Tibial nerve (tissue), 4 donors: ENCODE measurements around the gene ROBO1.

ENCODE experiments used
- EP300 ChIP-seq, 2 donors: sonication (generic); formaldehyde crosslinking; IDR thresholded peaks; one replicate each; pipeline ENCODE4 v1.6.1; 2017; ENCODE audit warnings: antibody characterized with exemption in 2 of 2, mild to moderate bottlenecking in 1 of 2
- POLR2A ChIP-seq, 2 donors: fragments of 450-650 bp; IDR thresholded peaks; one replicate each; pipeline ENCODE4 v1.6.1; 2017; ENCODE audit warnings: antibody characterized with exemption in 2 of 2, mild to moderate bottlenecking in 2 of 2, moderate library complexity in 2 of 2
- TF ChIP-seq, protein P1 (sequence below), 5 experiments: fragments of 200-600 bp in 3 of 5; fragments of 450-650 bp in 2 of 5; sonication (generic) in 3 of 5; IDR thresholded peaks; one replicate each; pipeline ENCODE4 v1.5.1; 2016 to 2019; ENCODE audit warnings: antibody characterized with exemption in 5 of 5, mild to moderate bottlenecking in 3 of 5, moderate library complexity in 2 of 5

- TF ChIP-seq, protein P1, sequence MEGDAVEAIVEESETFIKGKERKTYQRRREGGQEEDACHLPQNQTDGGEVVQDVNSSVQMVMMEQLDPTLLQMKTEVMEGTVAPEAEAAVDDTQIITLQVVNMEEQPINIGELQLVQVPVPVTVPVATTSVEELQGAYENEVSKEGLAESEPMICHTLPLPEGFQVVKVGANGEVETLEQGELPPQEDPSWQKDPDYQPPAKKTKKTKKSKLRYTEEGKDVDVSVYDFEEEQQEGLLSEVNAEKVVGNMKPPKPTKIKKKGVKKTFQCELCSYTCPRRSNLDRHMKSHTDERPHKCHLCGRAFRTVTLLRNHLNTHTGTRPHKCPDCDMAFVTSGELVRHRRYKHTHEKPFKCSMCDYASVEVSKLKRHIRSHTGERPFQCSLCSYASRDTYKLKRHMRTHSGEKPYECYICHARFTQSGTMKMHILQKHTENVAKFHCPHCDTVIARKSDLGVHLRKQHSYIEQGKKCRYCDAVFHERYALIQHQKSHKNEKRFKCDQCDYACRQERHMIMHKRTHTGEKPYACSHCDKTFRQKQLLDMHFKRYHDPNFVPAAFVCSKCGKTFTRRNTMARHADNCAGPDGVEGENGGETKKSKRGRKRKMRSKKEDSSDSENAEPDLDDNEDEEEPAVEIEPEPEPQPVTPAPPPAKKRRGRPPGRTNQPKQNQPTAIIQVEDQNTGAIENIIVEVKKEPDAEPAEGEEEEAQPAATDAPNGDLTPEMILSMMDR (IDR thresholded peaks at IDR 0.05), result no peak
- TF ChIP-seq POLR2A (IDR thresholded peaks at IDR 0.05) (no peak), EP300 (IDR thresholded peaks at IDR 0.05) (no peak)
Observed at GRCh38 chr3:78991656-78992055, 776.1 kb downstream of the ROBO1 start.
